K562 treated with DMSO at 1 percent for 4 hours (cell line): ENCODE data around the gene MEIKIN. TPM values are rescaled to one million over a fixed set of nuclear protein-coding genes. Genes with fewer than 3 reads are reported as not detected.

Experiments
- total RNA-seq: library from RNA; unstranded; fragments of 300-600 nt; gene quantifications from 2 replicates; pipeline ENCODE4 v1.2.3, GENCODE V29; 2022; ENCODE audit not compliant: insufficient read depth

Gene MEIKIN
- total RNA-seq = not detected in 2 replicates

GRCh38 chr5:131945551-131946168 lies at the start of gene MEIKIN:
Gene MEIKIN (minus strand): TSS chr5:131945663. CDS start chr5:131945505, 158 bp downstream.

GRCh38 chr5:131796793-131797693 lies 148.4 kb downstream of the MEIKIN start, which contains the start of gene FNIP1:
Gene FNIP1 (minus strand): TSS chr5:131797017. CDS start chr5:131796921, 96 bp downstream.

Other genes with a start within 250 kb of the MEIKIN start
- 11.7 and 16.1 TPM in 2 replicates for gene FNIP1, start 148.6 kb downstream of the MEIKIN start, total RNA-seq
- gene ACSL6, start 66.0 kb upstream of the MEIKIN start, total RNA-seq = 1.4 and 1.6 TPM in 2 replicates
- not detected in 2 replicates for gene IL3, start 115.0 kb upstream of the MEIKIN start, total RNA-seq
- gene CSF2, start 128.1 kb upstream of the MEIKIN start, total RNA-seq = not detected in 2 replicates